HL-60 (cell line): ENCODE results near the gene FKRP.

Experiments
- CTCF ChIP-seq: IDR thresholded peaks from one replicate; pipeline ENCODE4 v1.5.1; 2011; ENCODE audit warnings: low read length, control low read depth, inconsistent platforms; ENCODE audit not compliant: insufficient read depth
- GABPA ChIP-seq: IDR thresholded peaks from 2 replicates; pipeline ENCODE4 v1.6.1; 2012; ENCODE audit warnings: low read depth
- REST ChIP-seq: IDR thresholded peaks from 2 replicates; pipeline ENCODE4 v1.6.1; 2012; ENCODE audit warnings: low read depth; ENCODE audit not compliant: insufficient replicate concordance

DNA sequence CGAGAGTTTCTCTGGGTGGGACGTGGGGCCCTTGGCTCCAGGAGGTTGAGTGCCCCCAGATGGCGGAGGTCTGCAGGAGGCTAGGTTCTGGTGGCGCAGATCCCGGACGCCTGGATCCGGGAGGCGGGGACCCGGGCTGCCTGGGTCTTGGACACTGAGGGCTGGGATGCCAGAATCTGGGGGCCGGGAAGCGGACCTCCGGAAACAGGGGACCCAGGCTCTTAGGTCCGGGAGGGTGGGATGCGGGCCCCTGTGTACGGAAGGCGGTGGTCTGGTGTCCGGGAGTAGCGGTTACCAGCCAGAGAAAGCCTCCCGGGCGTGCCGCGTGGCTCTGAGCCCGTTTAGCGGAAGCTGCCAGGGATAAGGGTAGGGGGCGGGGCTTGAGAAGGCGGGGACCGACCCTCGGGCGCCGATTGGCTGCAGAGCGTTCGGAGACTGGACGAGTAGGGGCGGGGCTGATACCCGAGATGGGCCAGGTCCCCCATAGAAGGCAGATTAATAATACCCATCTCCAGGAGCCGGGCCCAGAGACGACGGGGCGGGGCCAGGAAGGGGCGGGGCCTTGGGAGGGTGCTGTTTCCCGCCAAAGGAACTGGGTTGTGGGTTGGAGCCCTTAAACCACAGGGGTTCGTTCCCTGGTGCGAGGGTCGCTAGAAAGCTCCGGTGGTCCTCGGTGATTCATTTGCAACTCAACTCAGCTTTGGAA, 42.6 kb downstream of the FKRP start, which contains the start of gene SLC1A5:
- TF ChIP-seq GABPA (no peak), CTCF (no peak), REST (peak; percentile 83)
